ENCODE data around the gene PRKG1.

DNA sequence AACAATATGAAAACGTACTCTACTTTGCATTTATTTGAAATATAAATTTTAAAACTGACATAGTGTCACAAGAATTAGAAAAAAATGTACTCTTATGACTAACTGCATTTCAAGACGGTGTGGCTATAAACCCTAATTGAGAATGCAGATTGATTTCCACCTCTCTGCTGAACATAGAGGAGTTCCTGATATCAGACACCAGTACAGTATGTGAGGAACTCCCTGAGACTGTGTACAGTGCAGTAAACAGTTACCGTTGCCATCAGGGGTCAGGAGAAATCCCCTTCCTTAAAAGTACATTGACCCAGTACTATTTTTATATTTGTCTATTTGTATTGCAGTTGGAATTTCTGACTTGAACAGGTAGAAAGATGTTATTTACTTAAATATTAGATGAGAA lies 1178.0 kb downstream of the PRKG1 start:
- TF ChIP-seq, protein P1, sequence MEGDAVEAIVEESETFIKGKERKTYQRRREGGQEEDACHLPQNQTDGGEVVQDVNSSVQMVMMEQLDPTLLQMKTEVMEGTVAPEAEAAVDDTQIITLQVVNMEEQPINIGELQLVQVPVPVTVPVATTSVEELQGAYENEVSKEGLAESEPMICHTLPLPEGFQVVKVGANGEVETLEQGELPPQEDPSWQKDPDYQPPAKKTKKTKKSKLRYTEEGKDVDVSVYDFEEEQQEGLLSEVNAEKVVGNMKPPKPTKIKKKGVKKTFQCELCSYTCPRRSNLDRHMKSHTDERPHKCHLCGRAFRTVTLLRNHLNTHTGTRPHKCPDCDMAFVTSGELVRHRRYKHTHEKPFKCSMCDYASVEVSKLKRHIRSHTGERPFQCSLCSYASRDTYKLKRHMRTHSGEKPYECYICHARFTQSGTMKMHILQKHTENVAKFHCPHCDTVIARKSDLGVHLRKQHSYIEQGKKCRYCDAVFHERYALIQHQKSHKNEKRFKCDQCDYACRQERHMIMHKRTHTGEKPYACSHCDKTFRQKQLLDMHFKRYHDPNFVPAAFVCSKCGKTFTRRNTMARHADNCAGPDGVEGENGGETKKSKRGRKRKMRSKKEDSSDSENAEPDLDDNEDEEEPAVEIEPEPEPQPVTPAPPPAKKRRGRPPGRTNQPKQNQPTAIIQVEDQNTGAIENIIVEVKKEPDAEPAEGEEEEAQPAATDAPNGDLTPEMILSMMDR (IDR thresholded peaks at IDR 0.05), result no peak
- TF ChIP-seq POLR2A (IDR thresholded peaks at IDR 0.05), result no peak
